ENCODE measurements around the gene CCDC192. TPM values are rescaled to one million over a fixed set of nuclear protein-coding genes. Genes with fewer than 3 reads are reported as not detected.
A peak's percentile ranks its signal among the peaks of the same experiment; 100 is the strongest.

The CCDC192 gene
- total and polyA plus RNA-seq, 2 of the 4 experiments (the other 2 are of a cell fraction), result not detected

DNA sequence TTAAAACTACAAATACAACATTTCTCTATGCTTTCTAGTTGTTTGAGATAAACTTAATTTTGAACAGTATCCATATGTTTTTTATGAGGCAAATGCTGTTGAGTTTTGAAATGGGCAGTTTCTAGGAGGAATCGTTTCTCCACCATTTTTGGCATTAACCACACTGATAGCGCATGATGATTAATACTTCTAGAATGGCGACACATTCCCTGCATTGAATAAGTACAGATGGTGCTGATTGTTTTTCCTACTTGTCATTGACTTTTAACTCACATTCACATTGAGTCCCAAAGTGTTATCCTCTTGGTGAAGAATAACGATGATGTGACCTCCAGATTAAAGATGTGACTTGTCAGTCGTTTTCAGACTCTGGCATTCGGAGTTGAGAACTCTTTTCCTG, 6.5 kb upstream of the CCDC192 start:
- DNase-seq, result peak; percentile 71
- peak overlapping the region in 1 of 2 experiments; percentile 16; a peak in 2 of 4 replicates for H4K8ac ChIP-seq (ENCODE audit: low read depth in 2 of 2, low read length in 2 of 2)
- H2BK5ac ChIP-seq (ENCODE audit: low read depth, low read length, poor library complexity, severe bottlenecking), result peak overlapping the region; percentile 69
- H2BK20ac ChIP-seq (ENCODE audit: low read depth, low read length), result peak overlapping the region; percentile 75
- intact Hi-C loops (cut with micrococcal nuclease) (no loop called here), dilution Hi-C loops (cut with HindIII; ENCODE audit: low sequenced_read_pairs, unreplicated experiment) (no loop called here), in situ Hi-C loops (cut with MboI; ENCODE audit: low sequenced_read_pairs) (no loop called here)
- H3K18ac ChIP-seq (ENCODE audit: low read depth, low read length), result peak overlapping the region; percentile 51; the same call in 1 of the 2 replicates
- H4K20me1 ChIP-seq (ENCODE audit: insufficient read depth, low read length), result no peaks in the 10 kb centered on the region
- ChIA-PET CTCF (no interaction called here), POLR2A (ENCODE audit: unreplicated experiment) (no interaction called here)
- H3K4ac ChIP-seq (ENCODE audit: low read depth, low read length), result peak overlapping the region; percentile 9; the same call in 1 of the 2 replicates
- no peaks in the 10 kb centered on the region for H3K79me1 ChIP-seq (ENCODE audit: low read depth in 1 of 2, low read length in 2 of 2)
- BruUV-seq (replicated peaks), result no TSS peak
- H3K9ac ChIP-seq (ENCODE audit: low read depth, low read length), result no peak overlapping the region
- H2BK15ac ChIP-seq (ENCODE audit: low read depth, low read length), result peak overlapping the region; percentile 59; the same call in 1 of the 3 replicates
- H3K9me1 ChIP-seq (ENCODE audit: insufficient read depth, low read length), result no peaks in the 10 kb centered on the region
- WGBS, 2 experiments (ENCODE audit: extremely low coverage in 2 of 2, insufficient read length in 1 of 2), result 0% methylated on average over 2 of the region's 6 CpGs; no CpG with 5 or more reads in 1 of the 2 experiments
- no peak for TF ChIP-seq BHLHE40 (IDR thresholded peaks at IDR 0.05; ENCODE audit: low read depth, low read length)
- 0 out of 2 replicates have a peak, but pooled peaks have one; percentile 23 for TF ChIP-seq FOS (IDR thresholded peaks at IDR 0.05; ENCODE audit: low read depth, low read length)
- peak overlapping the region; percentile 43; the same call in 1 of the 2 replicates for H4K91ac ChIP-seq (ENCODE audit: insufficient read depth, low read depth, low read length)
- H3K36me3 ChIP-seq (ENCODE audit: control insufficient read depth, insufficient read depth, low read length), result no peaks in the 10 kb centered on the region
- no peak overlapping the region for H2AFZ ChIP-seq (replicated peaks; ENCODE audit: low read length, poor library complexity)
- peak overlapping the region; percentile 42; the same call in 1 of the 2 replicates for H4K5ac ChIP-seq (ENCODE audit: low read depth, low read length)
- H3K27me3 ChIP-seq (ENCODE audit: control insufficient read depth, insufficient read depth, low read length), result no peaks in the 10 kb centered on the region
- no peak overlapping the region for H3K56ac ChIP-seq (ENCODE audit: extremely low read depth, insufficient read depth, low read length)
- H2AK9ac ChIP-seq (replicated peaks; ENCODE audit: low read depth, low read length, poor library complexity), result no peak overlapping the region
- ATAC-seq (ENCODE audit: low read depth), result peak; percentile 66
- H3K4me3 ChIP-seq (ENCODE audit: insufficient read depth, low read depth, low read length), result no peak overlapping the region
- H3K4me2 ChIP-seq (ENCODE audit: low read depth, low read length), result peak overlapping the region; percentile 78
- H3K4me1 ChIP-seq (ENCODE audit: control insufficient read depth, insufficient read depth, low read length), result peaks cover 6% of the 10 kb centered on the region; the same call in 1 of the 2 replicates
- no peaks in the 10 kb centered on the region for H3K9me3 ChIP-seq (ENCODE audit: control insufficient read depth, insufficient read depth, low read length)
- peak overlapping the region; percentile 67; the same call in 1 of the 2 replicates for H3K23ac ChIP-seq (ENCODE audit: low read depth, low read length)
- H2BK120ac ChIP-seq (ENCODE audit: low read depth, low read length), result peak overlapping the region; percentile 71
- H3K14ac ChIP-seq (replicated peaks; ENCODE audit: low read depth, low read length), result 0 out of 2 replicates have a peak overlapping the region, but pooled peaks have one; percentile 50
- H2AK5ac ChIP-seq (ENCODE audit: low read depth, low read length), result no peak overlapping the region
- H3K27ac ChIP-seq (ENCODE audit: insufficient read depth, low read length), result no peak overlapping the region

Data from IMR-90 (cell line).